ENCODE results near the gene YY1AP1.
"Not testable (repeated sequence)": the region's sequence is repeated elsewhere in the genome, so short reads cannot be mapped to it uniquely, and the experiment has no call there.

YY1AP1 gene

GRCh38 chr1:155681776-155682175, 6.8 kb downstream of the YY1AP1 start:
- H3K9me3 ChIP-seq, result no peaks in the 10 kb centered on the region
- H3K27me3 ChIP-seq, result no peaks in the 10 kb centered on the region
- no peak overlapping the region for H3K4me3 ChIP-seq (ENCODE audit: low read depth in 1 of 2, low read length in 1 of 2)
- H3K36me3 ChIP-seq, result peaks cover 51% of the 10 kb centered on the region
- peaks cover 6 to 7% of the 10 kb centered on the region in 2 experiments for H3K4me1 ChIP-seq (ENCODE audit: control insufficient read depth in 1 of 2, insufficient read depth in 1 of 2, low read depth in 1 of 2, low read length in 1 of 2)
- H3K27ac ChIP-seq, result no peak overlapping the region
- no peak for TF ChIP-seq CTCF (IDR thresholded peaks at IDR 0.05)

GRCh38 chr1:155680531-155680930, 8.0 kb downstream of the YY1AP1 start:
- Histone ChIP-seq H3K4me3 (ENCODE audit: low read depth in 1 of 2, low read length in 1 of 2) (no peak overlapping the region), H3K27me3 (no peaks in the 10 kb centered on the region), H3K9me3 (no peaks in the 10 kb centered on the region), H3K27ac (no peak overlapping the region), H3K4me1 (ENCODE audit: control insufficient read depth in 1 of 2, insufficient read depth in 1 of 2, low read depth in 1 of 2, low read length in 1 of 2) (no peaks in the 10 kb centered on the region), H3K36me3 (peaks cover 63% of the 10 kb centered on the region)
- no peak for TF ChIP-seq CTCF (IDR thresholded peaks at IDR 0.05)

- H3K9me3 ChIP-seq; H3K27ac ChIP-seq; H3K4me3 ChIP-seq (ENCODE audit: low read depth in 1 of 2, low read length in 1 of 2); H3K27me3 ChIP-seq; H3K4me1 ChIP-seq (ENCODE audit: control insufficient read depth in 1 of 2, insufficient read depth in 1 of 2, low read depth in 1 of 2, low read length in 1 of 2): not testable (repeated sequence)
- H3K36me3 ChIP-seq, result peaks cover 79% of the 10 kb centered on the region
Measured at GRCh38 chr1:155678992-155679391, 9.6 kb downstream of the YY1AP1 start.

- H3K36me3 ChIP-seq, result peaks cover 83% of the 10 kb centered on the region
Measured at GRCh38 chr1:155678027-155678426, 10.5 kb downstream of the YY1AP1 start.

GRCh38 chr1:155673003-155673402, 15.6 kb downstream of the YY1AP1 start:
- peaks cover 98% of the 10 kb centered on the region for H3K36me3 ChIP-seq

More at GRCh38 chr1:155678027-155678426, 10.5 kb downstream of the YY1AP1 start:
- H3K9me3 ChIP-seq, result no peaks in the 10 kb centered on the region
- no peaks in the 10 kb centered on the region for H3K4me1 ChIP-seq (ENCODE audit: control insufficient read depth in 1 of 2, insufficient read depth in 1 of 2, low read depth in 1 of 2, low read length in 1 of 2)
- H3K4me3 ChIP-seq (ENCODE audit: low read depth in 1 of 2, low read length in 1 of 2), result no peak overlapping the region
- no peaks in the 10 kb centered on the region for H3K27me3 ChIP-seq
- no peak for TF ChIP-seq CTCF (IDR thresholded peaks at IDR 0.05)
- H3K27ac ChIP-seq, result no peak overlapping the region

GRCh38 chr1:155671750-155672149, 16.8 kb downstream of the YY1AP1 start:
- no peak for TF ChIP-seq CTCF (IDR thresholded peaks at IDR 0.05)
- H3K27me3 ChIP-seq, result no peaks in the 10 kb centered on the region
- no peaks in the 10 kb centered on the region for H3K4me1 ChIP-seq (ENCODE audit: control insufficient read depth in 1 of 2, insufficient read depth in 1 of 2, low read depth in 1 of 2, low read length in 1 of 2)
- H3K27ac ChIP-seq, result no peak overlapping the region
- H3K9me3 ChIP-seq, result no peaks in the 10 kb centered on the region
- H3K4me3 ChIP-seq (ENCODE audit: low read depth in 1 of 2, low read length in 1 of 2), result no peak overlapping the region
- peaks cover 98% of the 10 kb centered on the region for H3K36me3 ChIP-seq

More at GRCh38 chr1:155673003-155673402, 15.6 kb downstream of the YY1AP1 start:
- no peak for TF ChIP-seq CTCF (IDR thresholded peaks at IDR 0.05)
- no peaks in the 10 kb centered on the region for H3K27me3 ChIP-seq
- H3K4me3 ChIP-seq (ENCODE audit: low read depth in 1 of 2, low read length in 1 of 2), result no peak overlapping the region
- no peaks in the 10 kb centered on the region for H3K4me1 ChIP-seq (ENCODE audit: control insufficient read depth in 1 of 2, insufficient read depth in 1 of 2, low read depth in 1 of 2, low read length in 1 of 2)
- no peak overlapping the region for H3K27ac ChIP-seq
- no peaks in the 10 kb centered on the region for H3K9me3 ChIP-seq
